ENCODE measurements around the gene SMARCD2.

DNA sequence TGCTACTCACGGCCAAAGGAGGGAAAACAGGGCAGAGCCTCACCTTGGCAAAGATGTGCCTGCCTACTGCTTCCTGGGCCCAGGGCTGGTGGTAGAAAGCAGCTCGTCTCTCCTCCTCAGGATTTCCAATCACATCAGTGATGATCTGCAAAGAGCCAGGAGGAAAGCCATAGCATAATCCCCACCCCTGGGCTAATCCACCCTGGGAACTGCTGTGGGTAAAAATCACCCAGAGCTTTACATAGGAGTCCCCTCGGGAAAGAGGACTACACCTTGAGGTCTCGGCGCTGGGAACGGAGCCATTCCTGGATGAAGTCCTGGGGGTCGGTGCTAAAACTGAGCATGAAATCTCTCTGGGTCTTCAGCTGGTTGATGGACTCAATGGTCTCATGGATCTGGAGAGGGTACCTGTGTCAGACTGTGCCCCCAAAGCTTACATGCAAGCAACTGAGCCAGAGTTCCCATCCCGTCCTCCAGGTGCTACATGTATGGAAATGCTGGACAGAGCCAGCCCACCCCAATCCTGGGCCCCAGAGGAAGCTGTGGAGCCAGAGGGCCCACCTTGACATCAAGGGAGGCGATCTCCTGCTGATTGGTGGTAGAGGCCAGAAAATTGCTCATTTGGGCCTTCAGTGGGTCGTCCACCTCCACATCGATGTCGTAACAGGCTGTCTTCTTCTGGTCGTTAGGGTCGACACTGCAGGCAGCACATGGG is 9.3 kb downstream of the SMARCD2 start:
- TF ChIP-seq, protein P1, sequence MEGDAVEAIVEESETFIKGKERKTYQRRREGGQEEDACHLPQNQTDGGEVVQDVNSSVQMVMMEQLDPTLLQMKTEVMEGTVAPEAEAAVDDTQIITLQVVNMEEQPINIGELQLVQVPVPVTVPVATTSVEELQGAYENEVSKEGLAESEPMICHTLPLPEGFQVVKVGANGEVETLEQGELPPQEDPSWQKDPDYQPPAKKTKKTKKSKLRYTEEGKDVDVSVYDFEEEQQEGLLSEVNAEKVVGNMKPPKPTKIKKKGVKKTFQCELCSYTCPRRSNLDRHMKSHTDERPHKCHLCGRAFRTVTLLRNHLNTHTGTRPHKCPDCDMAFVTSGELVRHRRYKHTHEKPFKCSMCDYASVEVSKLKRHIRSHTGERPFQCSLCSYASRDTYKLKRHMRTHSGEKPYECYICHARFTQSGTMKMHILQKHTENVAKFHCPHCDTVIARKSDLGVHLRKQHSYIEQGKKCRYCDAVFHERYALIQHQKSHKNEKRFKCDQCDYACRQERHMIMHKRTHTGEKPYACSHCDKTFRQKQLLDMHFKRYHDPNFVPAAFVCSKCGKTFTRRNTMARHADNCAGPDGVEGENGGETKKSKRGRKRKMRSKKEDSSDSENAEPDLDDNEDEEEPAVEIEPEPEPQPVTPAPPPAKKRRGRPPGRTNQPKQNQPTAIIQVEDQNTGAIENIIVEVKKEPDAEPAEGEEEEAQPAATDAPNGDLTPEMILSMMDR (IDR thresholded peaks at IDR 0.05) = no peak
- TF ChIP-seq POLR2A (IDR thresholded peaks at IDR 0.05) (no peak), POLR2AphosphoS5 (IDR thresholded peaks at IDR 0.05) (no peak), EP300 (IDR thresholded peaks at IDR 0.05) (no peak)
